Natural killer cell treated with Interleukin-12 subunit alpha and Interleukin-12 subunit beta and Interleukin-15 and Interleukin-18, amount 100 ng/mL, for 72 hours (primary cell): ENCODE results near the gene POTEI. TPM values are rescaled to one million over a fixed set of nuclear protein-coding genes. Genes with fewer than 3 reads are reported as not detected.
"Not testable (repeated sequence)": the region's sequence is repeated elsewhere in the genome, so short reads cannot be mapped to it uniquely, and the experiment has no call there.

Experiments
- ATAC-seq, 2 donors: fragments of 150-1000 bp; cut with Tn5 transposase in 1 of 2; sonication (Bioruptor Pico), chemical (Tn5 transposase) in 1 of 2; 2 replicates each; pipeline ENCODE4 v1.10.0; 2021
- DNase-seq: peaks from one replicate; pipeline ENCODE4 v3.0.0; 2022; ENCODE audit warnings: low spot score
- H3K27ac Mint-ChIP-seq, 2 donors: 1 replicate in 1 of 2; 2 replicates in 1 of 2; pipeline ENCODE4 v1.8.0; 2022; ENCODE audit warnings: mixed read lengths in 2 of 2, mild to moderate bottlenecking in 1 of 2, moderate library complexity in 1 of 2
- H3K27me3 Mint-ChIP-seq, 2 donors: 1 replicate in 1 of 2; 2 replicates in 1 of 2; pipeline ENCODE4 v1.8.0; 2022; ENCODE audit warnings: mixed read lengths in 2 of 2
- H3K36me3 Mint-ChIP-seq: one replicate; pipeline ENCODE4 v1.8.0; 2022; ENCODE audit warnings: mixed read lengths
- H3K4me1 Mint-ChIP-seq, 2 donors: 1 replicate in 1 of 2; 2 replicates in 1 of 2; pipeline ENCODE4 v1.8.0; 2022; ENCODE audit warnings: low read depth in 2 of 2, mixed read lengths in 2 of 2, mild to moderate bottlenecking in 1 of 2
- H3K4me3 Mint-ChIP-seq: one replicate; pipeline ENCODE4 v1.8.0; 2022; ENCODE audit warnings: mixed read lengths
- H3K9me3 Mint-ChIP-seq: 2 replicates; pipeline ENCODE4 v1.8.0; 2022; ENCODE audit warnings: mixed read lengths
- total RNA-seq, 2 donors: library from RNA; stranded (reverse); gene quantifications; one replicate each; pipeline ENCODE4 v1.2.3, GENCODE V29; 2022

Gene POTEI
- total RNA-seq, 2 donors from 2014 or later, result not detected

DNA sequence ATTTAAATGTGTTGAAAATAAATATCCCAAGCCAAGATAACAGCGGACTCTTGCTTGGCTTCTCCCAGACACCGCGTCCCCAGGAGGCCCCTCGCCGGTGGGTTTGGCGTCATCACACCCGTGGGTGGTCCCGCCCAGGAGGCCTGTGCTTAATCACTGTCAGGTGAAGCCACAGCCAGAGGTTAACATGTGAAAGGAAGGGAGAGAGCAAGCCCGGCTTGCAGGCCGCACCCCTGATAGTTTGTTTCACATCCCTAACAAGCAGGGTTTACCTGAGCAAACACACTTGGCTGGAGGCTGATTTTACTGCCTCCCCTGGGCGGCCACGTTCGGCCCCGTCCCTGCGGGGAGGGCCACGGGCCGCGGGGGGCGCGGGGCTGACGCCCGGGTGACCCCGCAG, 13.3 kb upstream of the POTEI start:
- not testable (repeated sequence) for DNase-seq, H3K9me3 Mint-ChIP-seq, ATAC-seq, H3K36me3 Mint-ChIP-seq, H3K27me3 Mint-ChIP-seq, H3K27ac Mint-ChIP-seq, H3K4me3 Mint-ChIP-seq, H3K4me1 Mint-ChIP-seq

DNA sequence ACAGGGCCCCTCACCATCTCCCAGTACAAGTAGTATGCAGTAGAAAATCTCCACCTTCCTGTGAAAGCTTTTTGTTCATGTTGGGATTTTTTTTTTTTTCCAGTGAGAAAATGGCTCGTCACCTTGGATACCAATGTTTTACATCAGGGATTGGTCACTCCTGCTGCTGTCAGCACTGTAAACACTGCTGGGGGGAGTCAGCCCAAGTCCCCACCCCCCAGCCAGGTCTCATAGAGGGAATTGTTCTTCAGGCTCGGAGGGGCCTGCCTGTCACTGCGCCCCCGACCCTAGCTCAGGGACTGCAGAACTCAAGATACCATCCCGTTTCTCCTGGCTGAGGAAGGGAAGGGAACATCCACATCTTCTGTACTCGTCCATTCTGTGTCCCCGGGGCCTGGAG, 11.9 kb upstream of the POTEI start, which contains the start of gene CFC1B:
Gene CFC1B, plus strand, starts transcription at position 231 of the 400 bp plus-strand sequence. CDS start 263 bp downstream, outside the sequence.
- not testable (repeated sequence) for ATAC-seq, H3K27me3 Mint-ChIP-seq, DNase-seq, H3K4me3 Mint-ChIP-seq, H3K9me3 Mint-ChIP-seq, H3K36me3 Mint-ChIP-seq, H3K4me1 Mint-ChIP-seq, H3K27ac Mint-ChIP-seq

DNA sequence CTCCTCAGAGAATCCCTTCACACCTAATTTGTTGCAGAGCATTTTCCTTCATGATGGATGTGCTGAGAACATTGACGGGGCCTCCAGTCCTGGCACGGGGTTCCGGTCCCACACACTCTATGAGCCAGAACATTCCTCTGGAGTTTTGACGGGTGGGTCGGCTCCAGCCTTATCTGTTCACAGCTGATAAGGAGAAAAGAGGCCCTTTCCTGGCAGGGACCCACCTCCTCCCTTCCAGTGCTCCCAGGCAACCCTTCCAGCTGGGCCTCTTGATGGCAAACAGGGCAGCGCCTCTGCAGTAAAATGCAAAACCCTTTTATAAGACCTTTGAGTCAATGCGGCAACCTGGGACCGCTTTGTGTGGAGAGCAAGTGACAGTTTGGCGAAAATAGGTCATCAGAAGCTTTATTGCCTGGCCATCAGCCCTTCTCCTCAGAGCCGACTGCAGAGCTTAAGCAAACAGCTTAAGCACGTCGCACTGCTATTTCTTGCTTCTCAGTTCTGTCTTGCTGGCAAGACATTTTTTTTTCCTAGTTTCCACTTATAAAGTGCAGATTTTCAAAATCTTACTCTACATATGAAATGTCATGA, 9.5 kb upstream of the POTEI start:
- ATAC-seq, H3K4me1 Mint-ChIP-seq, H3K9me3 Mint-ChIP-seq, H3K27me3 Mint-ChIP-seq, H3K4me3 Mint-ChIP-seq, H3K36me3 Mint-ChIP-seq, H3K27ac Mint-ChIP-seq, DNase-seq: not testable (repeated sequence)

DNA sequence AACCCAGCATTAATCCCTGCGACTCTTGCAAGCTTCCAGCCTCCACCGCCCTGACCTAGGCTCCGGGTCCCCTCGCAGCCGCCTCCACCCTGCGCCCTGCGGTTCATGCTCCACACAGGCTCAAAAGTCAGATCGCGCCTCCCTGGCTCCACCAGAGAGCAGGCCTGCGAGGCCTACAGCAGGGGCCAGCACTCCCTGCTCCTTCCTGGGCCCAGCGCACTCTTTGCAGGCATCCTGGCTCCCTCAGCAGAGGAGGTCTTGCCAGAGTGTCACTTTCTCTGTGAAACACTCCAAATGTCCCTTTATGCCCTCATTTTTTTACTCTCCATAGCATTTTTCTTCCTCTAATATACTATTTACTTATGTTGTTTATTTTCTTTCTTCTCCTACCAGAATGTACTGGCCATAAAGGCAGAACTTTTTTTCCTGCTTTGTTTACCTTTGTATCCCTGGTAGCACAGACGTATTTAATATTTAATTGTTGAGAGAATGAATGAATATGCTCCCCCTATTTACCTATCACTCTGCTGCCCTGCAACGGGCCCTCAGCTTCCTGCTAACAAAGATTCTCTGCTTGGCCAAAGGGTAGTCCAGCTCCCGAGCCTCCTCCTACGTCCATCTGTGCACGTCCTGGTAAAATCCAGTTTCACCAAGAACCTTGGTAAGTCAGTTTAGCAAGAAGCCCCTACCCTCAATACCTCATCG, 2.8 kb upstream of the POTEI start:
- H3K4me1 Mint-ChIP-seq, ATAC-seq, H3K4me3 Mint-ChIP-seq, H3K27me3 Mint-ChIP-seq, H3K27ac Mint-ChIP-seq, DNase-seq, H3K36me3 Mint-ChIP-seq, H3K9me3 Mint-ChIP-seq: not testable (repeated sequence)

DNA sequence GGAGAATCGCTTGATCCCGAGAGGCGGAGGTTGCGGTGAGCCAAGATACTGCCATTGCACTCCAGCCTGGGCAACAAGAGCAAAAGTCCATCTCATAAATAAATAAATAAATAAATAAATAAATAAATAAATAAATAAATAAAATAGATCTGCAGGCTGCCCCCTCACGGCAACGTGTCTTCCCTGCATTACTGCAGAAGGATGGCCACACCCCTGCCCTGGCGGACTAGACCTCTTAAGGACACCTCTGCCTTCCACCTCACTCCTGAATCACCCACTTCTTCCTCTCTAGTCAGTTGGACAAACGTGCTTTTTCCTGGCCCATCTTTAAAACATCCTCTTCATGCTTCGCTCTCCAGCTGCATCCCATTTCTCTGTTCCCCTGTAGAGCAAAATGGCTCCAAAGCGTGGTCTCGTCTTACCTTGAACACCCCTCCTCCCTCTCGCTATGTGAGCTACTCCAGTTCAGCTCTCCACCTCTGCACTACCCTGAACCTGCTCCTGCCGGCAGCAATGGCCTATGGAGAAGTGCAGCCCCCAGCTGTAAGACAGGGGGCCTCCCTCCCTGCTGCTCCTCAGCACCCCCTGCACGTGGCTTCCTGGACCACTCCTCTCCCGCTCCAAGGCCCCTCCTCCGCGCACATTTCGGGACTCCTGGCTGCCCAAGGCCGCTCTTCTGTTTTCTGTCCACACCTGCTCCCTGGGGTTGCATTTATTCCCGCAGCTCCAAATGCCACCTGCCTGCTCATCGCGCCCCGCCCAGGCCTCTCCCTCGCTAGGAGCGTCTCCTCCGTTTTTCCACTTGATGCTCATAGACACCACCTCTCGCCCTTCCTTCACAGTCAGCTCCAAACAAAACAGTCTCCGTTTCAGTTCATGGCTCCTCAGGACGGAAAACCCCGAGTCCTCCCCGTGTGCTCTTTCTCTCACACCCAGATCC, 1.9 kb upstream of the POTEI start:
- H3K4me1 Mint-ChIP-seq, H3K4me3 Mint-ChIP-seq, H3K27ac Mint-ChIP-seq, H3K9me3 Mint-ChIP-seq, H3K27me3 Mint-ChIP-seq, DNase-seq, ATAC-seq, H3K36me3 Mint-ChIP-seq: not testable (repeated sequence)

DNA sequence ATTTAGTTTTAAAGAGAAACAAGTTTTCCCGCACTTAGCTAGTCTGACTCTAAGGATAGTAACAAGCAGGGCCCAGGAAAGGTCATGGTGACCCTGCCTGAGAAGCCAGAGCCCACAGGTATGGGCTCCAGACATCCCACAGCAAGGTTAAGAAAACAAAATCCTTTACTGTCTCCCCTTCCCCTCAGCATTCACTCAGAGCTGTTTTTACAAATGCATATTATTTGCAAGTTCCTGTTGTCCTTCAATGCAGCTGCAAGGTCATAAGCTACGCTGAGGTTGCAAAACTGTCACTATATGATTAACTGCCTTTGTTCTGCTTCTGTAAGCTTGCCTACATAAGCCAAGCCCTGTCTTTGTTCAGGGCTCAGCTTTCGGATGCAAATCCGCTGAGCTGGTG, 18.1 kb downstream of the POTEI start:
- not testable (repeated sequence) for H3K9me3 Mint-ChIP-seq, H3K36me3 Mint-ChIP-seq, ATAC-seq, H3K4me3 Mint-ChIP-seq, H3K27ac Mint-ChIP-seq, H3K4me1 Mint-ChIP-seq, DNase-seq, H3K27me3 Mint-ChIP-seq

DNA sequence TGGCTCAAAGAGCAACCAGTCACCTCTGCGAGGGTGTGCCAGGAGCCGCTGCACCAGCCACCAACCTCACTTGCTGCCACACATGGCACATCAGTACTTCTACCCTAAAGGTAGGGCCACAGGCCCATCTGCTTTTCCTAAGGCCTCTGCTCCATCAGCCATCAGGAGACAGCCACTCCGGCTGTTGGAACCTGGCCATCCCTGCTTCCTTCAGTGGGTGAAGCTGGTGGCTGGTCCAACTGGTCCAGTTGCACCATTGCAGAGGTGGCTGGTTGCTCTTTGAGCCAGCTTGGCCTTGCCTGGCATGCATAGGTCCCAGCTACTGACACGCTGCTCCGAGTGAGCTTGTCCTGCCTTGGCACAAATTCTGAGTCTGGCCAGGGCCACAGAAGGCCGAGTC, 53.7 kb downstream of the POTEI start:
- H3K27ac Mint-ChIP-seq, H3K4me3 Mint-ChIP-seq, ATAC-seq, H3K27me3 Mint-ChIP-seq, H3K9me3 Mint-ChIP-seq, H3K36me3 Mint-ChIP-seq, DNase-seq, H3K4me1 Mint-ChIP-seq: not testable (repeated sequence)

DNA sequence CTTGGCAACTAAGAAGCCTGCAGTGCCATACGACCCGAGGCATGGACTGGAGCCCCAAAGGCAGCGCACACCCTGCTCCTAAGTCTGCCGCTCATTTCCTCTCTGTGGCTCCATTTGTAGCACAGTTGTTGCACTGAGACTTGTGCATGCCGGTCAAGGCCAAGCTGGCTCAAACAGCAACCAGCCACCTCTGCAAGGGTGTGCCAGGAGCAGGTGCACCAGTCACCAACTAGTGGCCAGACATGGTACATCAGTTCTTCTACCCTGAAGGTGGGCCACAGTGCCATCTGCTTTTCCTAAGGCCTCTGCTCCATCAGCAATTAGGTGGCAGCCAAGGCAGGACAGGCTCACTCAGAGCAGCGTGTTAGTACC, 54.4 kb downstream of the POTEI start:
- not testable (repeated sequence) for H3K9me3 Mint-ChIP-seq, H3K27ac Mint-ChIP-seq, DNase-seq

DNA sequence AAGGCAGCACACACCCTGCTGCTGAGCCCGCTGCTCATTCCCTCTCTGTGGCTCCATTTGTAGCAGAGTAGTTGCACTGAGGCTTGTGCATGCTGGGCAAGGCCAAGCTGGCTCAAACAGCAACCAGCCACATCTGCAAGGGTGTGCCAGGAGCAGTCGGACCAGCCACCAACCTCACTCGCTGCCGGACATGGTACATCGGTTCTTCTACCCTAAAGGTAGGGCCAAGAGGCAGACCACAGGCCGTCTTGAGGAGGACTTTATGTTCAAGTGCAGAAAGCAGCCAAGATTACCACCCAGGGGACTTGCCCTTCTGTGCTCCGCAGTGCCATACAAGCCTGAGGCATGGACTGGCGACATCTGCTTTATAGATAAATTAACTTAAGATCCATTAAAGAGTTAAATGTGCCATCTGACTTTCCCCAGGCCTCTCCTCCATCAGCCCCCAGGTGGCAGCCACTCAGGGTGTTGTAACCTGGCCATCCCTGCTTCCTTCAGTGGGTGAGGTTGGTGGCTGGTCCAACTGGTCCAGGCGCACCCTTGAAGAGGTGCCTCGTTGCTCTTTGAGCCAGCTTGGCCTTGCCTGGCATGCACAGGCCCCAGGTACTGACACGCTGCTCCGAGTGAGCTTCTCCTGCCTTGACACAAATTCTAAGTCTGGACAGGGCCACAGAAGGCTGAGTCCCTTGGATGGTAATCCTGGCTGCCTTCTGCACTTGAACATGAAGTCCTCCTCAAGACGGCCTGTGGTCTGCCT, 55.0 kb downstream of the POTEI start:
- H3K27ac Mint-ChIP-seq, result not testable (repeated sequence)

More for the DNA sequence above, 54.4 kb downstream of the POTEI start:
- not testable (repeated sequence) for H3K36me3 Mint-ChIP-seq, H3K4me3 Mint-ChIP-seq, H3K27me3 Mint-ChIP-seq, H3K4me1 Mint-ChIP-seq, ATAC-seq

DNA sequence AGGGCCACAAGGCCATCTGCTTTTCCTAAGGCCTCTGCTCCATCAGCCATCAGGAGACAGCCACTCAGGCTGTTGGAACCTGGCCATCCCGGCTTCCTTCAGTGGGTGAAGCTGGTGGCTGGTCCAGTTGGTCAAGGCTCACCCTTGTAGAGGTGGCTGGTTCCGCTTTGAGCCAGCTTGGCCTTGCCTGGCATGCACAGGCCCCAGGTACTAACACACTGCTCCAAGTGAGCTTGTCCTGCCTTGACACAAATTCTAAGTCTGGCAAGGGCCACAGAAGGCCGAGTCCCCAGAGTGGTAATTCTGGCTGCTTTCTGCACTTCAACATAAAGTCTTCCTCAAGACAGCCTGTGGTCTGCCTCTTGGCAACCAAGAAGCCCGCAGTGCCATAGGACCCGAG, 56.2 kb downstream of the POTEI start:
- not testable (repeated sequence) for ATAC-seq, H3K9me3 Mint-ChIP-seq, H3K27ac Mint-ChIP-seq, H3K4me3 Mint-ChIP-seq, H3K36me3 Mint-ChIP-seq, H3K27me3 Mint-ChIP-seq, H3K4me1 Mint-ChIP-seq, DNase-seq

More for the DNA sequence above, 55.0 kb downstream of the POTEI start:
- not testable (repeated sequence) for H3K4me3 Mint-ChIP-seq, DNase-seq, H3K4me1 Mint-ChIP-seq, H3K36me3 Mint-ChIP-seq, H3K27me3 Mint-ChIP-seq, ATAC-seq, H3K9me3 Mint-ChIP-seq

DNA sequence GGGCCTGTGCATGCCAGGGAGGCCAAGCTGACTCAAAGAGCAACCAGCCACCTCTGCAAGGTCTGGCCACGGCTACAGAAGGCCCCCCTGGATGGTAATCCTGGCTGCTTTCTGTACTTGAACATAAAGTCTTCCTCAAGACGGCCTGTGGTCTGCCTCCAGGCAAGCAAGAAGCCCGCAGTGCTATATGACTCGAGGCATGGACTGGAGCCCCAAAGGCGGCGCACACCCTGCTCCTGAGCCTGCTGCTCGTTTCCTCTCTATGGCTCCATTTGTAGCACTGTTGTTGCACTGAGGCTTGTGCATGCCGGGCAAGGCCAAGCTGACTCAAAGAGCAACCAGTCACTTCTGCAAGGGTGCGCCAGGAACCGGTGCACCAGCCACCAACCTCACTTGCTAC, 57.3 kb downstream of the POTEI start:
- not testable (repeated sequence) for DNase-seq, H3K9me3 Mint-ChIP-seq, H3K27ac Mint-ChIP-seq, H3K4me3 Mint-ChIP-seq, H3K27me3 Mint-ChIP-seq, H3K36me3 Mint-ChIP-seq, ATAC-seq, H3K4me1 Mint-ChIP-seq

DNA sequence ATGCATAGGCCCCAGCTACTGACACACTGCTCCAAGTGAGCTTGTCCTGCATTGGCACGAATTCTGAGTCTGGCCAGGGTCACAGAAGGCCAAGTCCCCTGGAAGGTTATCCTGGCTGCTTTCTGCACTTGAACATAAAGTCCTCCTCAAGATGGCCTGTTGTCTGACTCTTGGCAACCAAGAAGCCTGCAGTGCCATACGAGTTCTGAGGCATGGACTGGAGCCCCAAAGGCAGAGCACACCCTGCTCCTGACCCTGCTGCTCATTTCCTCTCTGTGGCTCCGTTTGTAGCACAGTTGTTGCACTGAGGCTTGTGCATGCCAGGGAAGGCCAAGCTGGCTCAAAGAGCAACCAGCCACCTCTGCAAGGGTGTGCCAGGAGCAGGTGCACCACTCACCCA, 57.9 kb downstream of the POTEI start:
- H3K4me1 Mint-ChIP-seq, H3K4me3 Mint-ChIP-seq, H3K27ac Mint-ChIP-seq, DNase-seq, H3K9me3 Mint-ChIP-seq, ATAC-seq, H3K27me3 Mint-ChIP-seq, H3K36me3 Mint-ChIP-seq: not testable (repeated sequence)

DNA sequence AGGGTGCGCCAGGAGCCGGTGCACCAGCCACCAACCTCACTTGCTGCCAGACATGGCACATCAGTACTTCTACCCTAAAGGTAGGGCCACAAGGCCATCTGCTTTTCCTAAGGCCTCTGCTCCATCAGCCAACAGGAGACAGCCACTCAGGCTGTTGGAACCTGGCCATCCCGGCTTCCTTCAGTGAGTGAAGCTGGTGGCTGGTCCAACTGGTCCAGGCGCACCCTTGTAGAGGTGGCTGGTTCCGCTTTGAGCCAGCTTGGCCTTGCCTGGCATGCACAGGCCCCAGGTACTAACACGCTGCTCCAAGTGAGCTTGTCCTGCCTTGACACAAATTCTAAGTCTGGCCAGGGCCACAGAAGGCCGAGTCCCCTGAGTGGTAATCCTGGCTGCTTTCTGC, 58.8 kb downstream of the POTEI start:
- not testable (repeated sequence) for H3K9me3 Mint-ChIP-seq, H3K27me3 Mint-ChIP-seq

More for the DNA sequence above, 58.8 kb downstream of the POTEI start:
- H3K4me3 Mint-ChIP-seq, H3K27ac Mint-ChIP-seq, H3K36me3 Mint-ChIP-seq, DNase-seq, ATAC-seq, H3K4me1 Mint-ChIP-seq: not testable (repeated sequence)
